SK-MEL-5 (cell line): ENCODE measurements around the gene LY9. TPM values are rescaled to one million over a fixed set of nuclear protein-coding genes. Genes with fewer than 3 reads are reported as not detected.
A peak's percentile ranks its signal among the peaks of the same experiment; 100 is the strongest.

Experiments
- DNase-seq: peaks from one replicate; pipeline ENCODE4 v3.0.0-alpha.2; 2016; ENCODE audit warnings: low read depth, low spot score
- in situ Hi-C: cut with HindIII; loops from 2 replicates; pipeline ENCODE4 v1.10.0; 2016; ENCODE audit warnings: low sequenced_read_pairs, high pct_unique_total_duplicates, low pct_unique_long_range_greater_than_20kb
- polyA plus RNA-seq, 2 experiments: library from polyadenylated mRNA; depleted of rRNA; stranded (reverse); fragments of >200 nt; gene quantifications; 2 replicates each; pipeline ENCODE4 v1.2.3, GENCODE V29; 2015
- total RNA-seq: library from RNA; depleted of rRNA; stranded (reverse); fragments of >200 nt; shearing (Covaris generic); gene quantifications from 2 replicates; pipeline ENCODE4 v1.2.3, GENCODE V29; 2014; rRNA removed

Gene LY9
- total RNA-seq, result not detected in 2 replicates
- polyA plus RNA-seq (2015; cell fraction: cytosol; rRNA removed), result not detected in 2 replicates
- polyA plus RNA-seq (2015; cell fraction: nucleus; rRNA removed), result not detected in 2 replicates

DNA sequence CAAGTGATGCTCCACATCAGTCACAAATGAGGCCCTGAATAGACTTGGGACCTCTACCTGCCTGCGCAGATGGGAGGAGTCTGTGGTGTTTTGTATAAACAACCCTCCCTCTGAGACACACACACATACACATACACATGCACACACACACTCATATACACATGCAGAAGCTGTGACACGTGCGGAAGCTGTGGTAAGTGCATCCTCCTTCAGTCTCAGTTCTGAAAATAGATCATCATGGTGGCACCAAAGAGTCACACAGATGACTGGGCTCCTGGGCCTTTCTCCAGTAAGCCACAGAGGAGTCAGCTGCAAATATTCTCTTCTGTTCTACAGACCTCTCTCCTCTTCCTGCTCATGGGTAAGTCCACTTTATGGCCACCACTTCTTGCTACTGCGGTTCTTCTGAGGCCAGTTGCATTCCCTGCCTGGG is at the start of gene LY9:
TSS of gene LY9 (plus strand) at position 224 of the 433 bp plus-strand sequence. CDS start at position 238, 14 bp downstream.
- no peak for DNase-seq
- in situ Hi-C loops, result no loop called here

DNA sequence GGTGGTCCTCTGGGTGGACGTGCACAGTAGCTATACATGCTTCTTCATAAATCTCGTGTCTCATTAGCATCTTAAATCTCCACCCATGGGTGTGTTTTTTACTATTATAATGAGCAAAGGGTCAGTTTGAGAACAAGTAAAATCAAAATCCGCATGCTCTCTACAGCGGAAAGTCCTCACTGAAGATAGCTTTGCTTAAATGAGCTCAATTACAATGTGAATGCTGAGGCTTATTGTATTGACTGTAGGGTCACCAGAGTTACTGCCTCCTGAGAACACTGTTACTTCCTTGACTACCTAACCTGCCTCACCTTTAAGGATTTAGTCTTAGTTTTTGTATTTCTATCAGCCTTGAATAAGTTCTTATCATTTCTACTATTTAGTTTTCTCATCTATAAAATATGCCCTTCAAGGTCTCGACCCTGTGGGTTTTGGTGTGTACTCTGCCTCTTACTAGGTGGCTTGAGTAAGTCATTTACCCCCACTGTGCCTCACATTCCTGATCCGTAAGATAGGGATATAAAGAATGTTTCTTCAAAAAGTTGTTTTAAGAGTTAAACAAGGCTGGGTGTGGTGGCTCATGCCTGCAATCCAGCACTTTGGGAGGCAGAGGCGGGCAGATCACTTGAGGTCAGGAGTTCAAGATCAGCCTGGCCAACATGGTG is 49.0 kb upstream of the LY9 start:
- DNase-seq, result no peak
- in situ Hi-C loops, result no loop called here

DNA sequence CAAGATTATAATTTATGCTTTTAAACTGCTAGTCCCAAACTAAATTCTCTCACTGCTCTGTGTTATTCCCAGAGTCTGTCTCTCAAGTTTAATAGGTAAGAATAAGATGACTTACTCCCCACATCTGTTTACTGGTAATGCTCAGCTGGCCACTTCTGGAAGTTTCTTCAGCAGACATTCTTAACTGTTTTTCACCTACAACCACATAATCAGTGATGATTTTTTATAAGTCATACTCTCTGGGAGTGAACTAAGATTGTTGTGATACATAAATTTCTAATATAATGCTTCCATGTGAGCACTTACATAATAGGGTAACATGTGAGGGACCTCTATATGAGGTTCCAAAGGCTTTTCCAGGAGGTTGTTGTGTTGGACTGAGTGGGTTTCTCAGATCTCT is 48.3 kb upstream of the LY9 start:
- in situ Hi-C loops, result no loop called here
- DNase-seq, result no peak

DNA sequence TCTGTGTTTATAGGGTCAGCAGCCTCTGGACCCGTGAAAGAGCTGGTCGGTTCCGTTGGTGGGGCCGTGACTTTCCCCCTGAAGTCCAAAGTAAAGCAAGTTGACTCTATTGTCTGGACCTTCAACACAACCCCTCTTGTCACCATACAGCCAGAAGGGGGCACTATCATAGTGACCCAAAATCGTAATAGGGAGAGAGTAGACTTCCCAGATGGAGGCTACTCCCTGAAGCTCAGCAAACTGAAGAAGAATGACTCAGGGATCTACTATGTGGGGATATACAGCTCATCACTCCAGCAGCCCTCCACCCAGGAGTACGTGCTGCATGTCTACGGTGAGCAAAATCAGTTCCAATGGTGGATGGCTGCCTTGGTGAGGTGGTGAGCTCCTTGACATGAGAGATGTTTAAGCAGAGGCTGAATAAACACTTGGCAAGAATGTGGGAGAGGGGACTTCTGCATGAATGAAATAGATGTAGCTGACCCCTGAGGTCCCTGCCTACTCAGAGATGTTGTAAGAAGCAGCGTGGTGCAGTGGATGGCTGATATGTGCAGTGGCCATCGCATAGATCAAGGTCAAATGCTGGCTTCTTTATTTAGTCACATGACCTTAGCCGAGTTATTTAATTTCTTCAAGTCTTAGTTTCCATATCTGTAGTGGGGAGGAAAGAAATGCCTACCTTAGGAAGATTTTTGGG is 47.6 kb upstream of the LY9 start:
- peak; percentile 66 for DNase-seq
- in situ Hi-C loops, result no loop called here

- in situ Hi-C loops, result no loop called here
- DNase-seq, result no peak
Measured at GRCh38 chr1:160748878-160749269, 47.1 kb upstream of the LY9 start.

DNA sequence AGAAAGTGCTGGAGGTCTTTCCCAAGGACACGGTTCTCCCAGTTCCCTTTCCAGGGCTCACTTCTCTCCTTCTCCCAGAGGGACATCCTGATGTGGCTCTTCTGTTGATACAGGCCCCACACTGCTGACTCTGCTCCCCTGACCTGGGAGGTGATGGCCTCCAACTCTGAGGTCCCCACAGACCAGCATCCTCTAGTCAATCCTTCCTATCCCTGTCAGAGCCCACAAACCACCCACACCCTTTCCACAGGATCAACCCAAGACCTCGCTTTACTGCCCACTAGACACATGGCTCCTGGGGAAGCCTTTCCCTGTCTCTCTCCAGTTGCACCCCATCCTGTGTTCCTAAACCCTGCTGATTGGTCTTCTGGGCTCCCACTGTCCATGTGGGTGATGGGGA is 45.4 kb upstream of the LY9 start:
- in situ Hi-C loops, result no loop called here
- DNase-seq, result no peak

- in situ Hi-C loops, result no loop called here
- no peak for DNase-seq
Measured at GRCh38 chr1:160752406-160752805, 43.6 kb upstream of the LY9 start.

- in situ Hi-C loops, result no loop called here
- no peak for DNase-seq
Measured at GRCh38 chr1:160752924-160753323, 43.0 kb upstream of the LY9 start.

DNA sequence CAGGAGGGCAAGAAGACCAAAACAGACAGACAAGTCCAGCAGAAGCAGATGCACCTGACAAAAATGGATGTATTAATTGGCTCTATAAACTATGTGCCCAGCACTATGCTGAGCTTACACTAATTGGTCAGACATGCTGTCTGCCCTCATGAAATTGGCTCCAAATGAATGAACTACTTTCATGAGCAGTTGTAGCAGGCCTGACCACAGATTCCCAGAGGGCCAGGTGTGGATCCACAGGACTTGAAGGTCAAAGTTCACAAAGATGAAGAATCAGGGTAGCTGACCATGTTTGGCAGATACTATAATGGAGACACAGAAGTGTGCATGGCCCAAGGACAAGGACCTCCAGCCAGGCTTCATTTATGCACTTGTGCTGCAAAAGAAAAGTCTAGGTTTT is 42.4 kb upstream of the LY9 start:
- in situ Hi-C loops, result no loop called here

GRCh38 chr1:160755461-160755860 is 40.5 kb upstream of the LY9 start:
- no peak for DNase-seq
- in situ Hi-C loops, result no loop called here

More for the DNA sequence above, 42.4 kb upstream of the LY9 start:
- DNase-seq, result no peak

- no peak for DNase-seq
- in situ Hi-C loops, result no loop called here
Measured at GRCh38 chr1:160755911-160756848, 39.8 kb upstream of the LY9 start.

GRCh38 chr1:160756849-160757201 is 39.1 kb upstream of the LY9 start:
- in situ Hi-C loops, result no loop called here
- DNase-seq, result no peak

DNA sequence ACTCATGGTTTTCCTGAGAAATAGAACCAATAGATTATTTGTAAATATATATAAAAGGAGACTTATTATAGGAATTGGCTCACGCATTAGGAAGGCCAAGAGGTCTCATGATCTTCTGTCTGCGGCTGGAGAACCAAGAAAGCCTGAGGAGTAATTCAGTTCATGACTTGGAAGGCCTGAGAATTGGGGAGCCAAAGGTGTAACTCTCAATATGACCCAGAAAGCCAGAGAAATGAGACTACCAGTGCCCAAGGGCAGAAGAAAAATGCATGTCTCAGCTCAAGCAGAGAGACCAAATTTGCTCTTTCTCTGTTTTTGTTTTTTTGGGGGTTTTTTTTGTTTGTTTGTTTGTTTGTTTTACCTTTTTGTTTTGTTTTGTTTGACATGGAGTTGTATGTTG is 37.5 kb upstream of the LY9 start:
- in situ Hi-C loops, result no loop called here
- no peak for DNase-seq

- in situ Hi-C loops, result no loop called here
- DNase-seq, result no peak
Measured at GRCh38 chr1:160759740-160760139, 36.2 kb upstream of the LY9 start.

DNA sequence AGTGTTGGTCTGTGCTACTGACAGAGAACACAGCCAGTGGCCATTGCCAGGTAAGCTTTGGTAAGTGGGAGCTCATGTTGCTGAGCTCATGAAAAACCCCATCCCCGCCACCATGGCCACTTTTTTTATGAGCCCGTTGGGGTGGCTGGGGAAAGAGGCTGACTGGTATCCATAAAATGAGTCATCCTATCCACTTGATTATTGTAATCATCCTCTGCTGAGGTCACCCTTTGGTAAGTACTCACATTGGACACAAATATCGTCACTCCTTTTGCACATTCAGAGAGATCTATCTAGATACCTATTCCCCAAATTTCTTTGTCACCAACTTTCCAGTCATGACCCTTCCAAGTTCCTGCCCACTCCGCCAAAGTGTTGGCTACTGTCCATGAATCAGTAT is 34.9 kb upstream of the LY9 start:
- DNase-seq, result no peak
- in situ Hi-C loops, result no loop called here

DNA sequence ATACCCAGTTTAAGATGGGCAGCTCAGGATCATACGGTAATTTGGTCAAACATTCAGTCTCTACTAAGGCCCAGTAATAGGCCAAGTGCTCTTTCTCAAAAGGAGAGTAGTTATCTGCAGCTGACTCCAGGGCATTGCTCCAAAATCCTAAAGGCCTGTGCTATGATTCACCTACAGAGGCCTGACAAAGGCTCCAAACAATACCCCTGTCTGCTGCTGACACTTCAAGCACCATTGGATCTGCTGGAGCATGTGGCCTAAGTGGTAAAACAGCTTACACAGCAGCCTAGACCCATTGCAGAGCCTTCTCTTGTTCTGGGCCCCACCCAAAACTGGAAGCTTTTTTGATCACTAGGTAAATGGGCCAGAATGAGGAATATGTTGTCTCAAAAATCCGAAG is 34.1 kb upstream of the LY9 start:
- in situ Hi-C loops, result no loop called here
- DNase-seq, result no peak

- DNase-seq, result no peak
- in situ Hi-C loops, result no loop called here
Measured at GRCh38 chr1:160763993-160764392, 32.0 kb upstream of the LY9 start.
